DND-41 (cell line): ENCODE measurements around the gene SCYGR6.

ENCODE experiments used
- ATAC-seq: fragments of 200-7000 bp; cut with Tn5 transposase; 3 replicates; pipeline ENCODE4 v1.9.1; 2021; ENCODE audit warnings: low read depth; ENCODE audit not compliant: insufficient read depth
- DNase-seq: peaks from one replicate; pipeline ENCODE4 v3.0.0-alpha.2; 2020
- H2AFZ ChIP-seq: 2 replicates; pipeline ENCODE4 v1.6.0; 2012; ENCODE audit warnings: low read depth, low read length
- H3K27ac ChIP-seq: 2 replicates; pipeline ENCODE4 v1.5.1; 2012; ENCODE audit warnings: low read length, inconsistent platforms
- H3K27me3 ChIP-seq: fragments of 200-600 bp; sonication (generic); 2 replicates; pipeline ENCODE4 v1.6.0; 2012; ENCODE audit warnings: low read length, mild to moderate bottlenecking, inconsistent platforms; ENCODE audit not compliant: insufficient read depth, poor library complexity
- H3K36me3 ChIP-seq: 2 replicates; pipeline ENCODE4 v1.5.1; 2012; ENCODE audit warnings: low read length, inconsistent platforms; ENCODE audit not compliant: insufficient read depth
- H3K4me1 ChIP-seq: 2 replicates; pipeline ENCODE4 v1.5.1; 2012; ENCODE audit warnings: mild to moderate bottlenecking, low read length; ENCODE audit not compliant: insufficient read depth
- H3K4me2 ChIP-seq: 2 replicates; pipeline ENCODE4 v1.6.0; 2012; ENCODE audit warnings: mild to moderate bottlenecking, moderate library complexity, low read length, inconsistent platforms; ENCODE audit not compliant: insufficient read depth
- H3K4me3 ChIP-seq, 2 experiments: fragments of 200-600 bp in 1 of 2; shearing (Covaris generic) in 1 of 2; 2 replicates each; pipeline ENCODE4 v1.5.1; 2012 to 2016; ENCODE audit warnings: inconsistent platforms in 2 of 2, low read length in 2 of 2, mild to moderate bottlenecking in 2 of 2, low read depth in 1 of 2, moderate library complexity in 1 of 2
- H3K79me2 ChIP-seq: 2 replicates; pipeline ENCODE4 v1.6.0; 2012; ENCODE audit warnings: low read length, inconsistent platforms; ENCODE audit not compliant: insufficient read depth
- H3K9ac ChIP-seq: 2 replicates; pipeline ENCODE4 v1.6.0; 2012; ENCODE audit warnings: low read depth, mild to moderate bottlenecking, inconsistent platforms, low read length, moderate library complexity
- H3K9me3 ChIP-seq: 2 replicates; pipeline ENCODE4 v1.5.1; 2012; ENCODE audit warnings: low read length, moderate library complexity, mild to moderate bottlenecking, inconsistent platforms; ENCODE audit not compliant: insufficient read depth, severe bottlenecking
- H4K20me1 ChIP-seq: 2 replicates; pipeline ENCODE4 v1.6.0; 2012; ENCODE audit warnings: low read length; ENCODE audit not compliant: insufficient read depth
- EZH2 ChIP-seq: IDR thresholded peaks from 3 replicates; pipeline ENCODE4 v1.6.1; 2012; ENCODE audit warnings: borderline replicate concordance, low read depth, mild to moderate bottlenecking, moderate library complexity, low read length, inconsistent platforms; ENCODE audit not compliant: severe bottlenecking
- TF ChIP-seq, protein P1 (sequence below): IDR thresholded peaks from 2 replicates; pipeline ENCODE4 v1.5.1; 2012; ENCODE audit warnings: borderline replicate concordance, low read length, moderate library complexity, mild to moderate bottlenecking; ENCODE audit not compliant: poor library complexity, severe bottlenecking; ENCODE audit errors: extremely low read depth

SCYGR6 gene

DNA sequence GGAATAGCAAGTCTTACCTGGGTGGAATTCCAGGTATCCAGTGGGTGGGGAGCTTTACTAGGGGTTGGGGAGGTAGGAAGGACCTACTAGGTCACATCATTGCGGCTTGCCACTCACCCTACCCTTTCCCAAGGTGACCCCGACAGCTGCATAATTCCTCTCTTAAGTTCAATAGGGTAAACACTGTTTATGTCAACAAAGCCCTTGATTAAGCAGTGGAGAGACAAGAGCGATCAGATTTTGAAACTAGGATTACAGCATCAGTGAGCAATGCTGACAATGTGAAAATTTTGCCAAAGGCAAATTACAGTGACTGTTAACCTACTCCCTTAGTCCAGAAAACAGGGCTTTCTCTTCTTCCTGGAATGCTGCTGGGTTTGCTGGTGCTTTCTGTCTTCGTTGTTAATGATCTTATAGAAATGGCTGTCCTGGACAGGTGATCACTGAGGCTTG, 21.3 kb downstream of the SCYGR6 start:
- DNase-seq: no peak
- no peak overlapping the region for H3K27ac ChIP-seq

DNA sequence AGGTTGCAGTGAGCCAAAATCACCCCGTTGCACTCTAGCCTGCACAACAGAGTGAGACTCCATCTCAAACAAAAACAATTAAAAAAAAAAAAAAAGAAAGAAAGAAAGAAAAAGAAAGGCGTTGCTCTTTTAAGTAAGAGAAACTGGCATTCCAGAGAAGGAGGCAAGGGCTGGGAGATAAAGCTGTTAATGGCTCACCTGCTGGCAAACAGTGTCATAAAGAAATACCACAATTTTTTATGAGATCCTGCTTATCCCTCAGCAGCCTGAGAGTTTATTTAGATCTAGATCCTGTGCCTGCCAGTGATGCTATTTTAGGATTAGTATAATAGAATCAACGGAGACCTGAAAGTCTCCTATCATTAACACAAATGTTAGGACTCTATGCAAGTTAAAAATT, 23.0 kb downstream of the SCYGR6 start:
- Histone ChIP-seq H2AFZ (no peak overlapping the region), H3K27me3 (no peaks in the 10 kb centered on the region), H3K4me2 (no peak overlapping the region), H3K36me3 (no peaks in the 10 kb centered on the region), H3K27ac (no peak overlapping the region), H4K20me1 (no peaks in the 10 kb centered on the region), H3K4me1 (no peaks in the 10 kb centered on the region), H3K9me3 (no peaks in the 10 kb centered on the region), H3K79me2 (no peaks in the 10 kb centered on the region), H3K9ac (no peak overlapping the region), H3K4me3 (no peak overlapping the region)
- DNase-seq (no peak), ATAC-seq (no peak)
- TF ChIP-seq EZH2: no peak
- TF ChIP-seq, protein P1, sequence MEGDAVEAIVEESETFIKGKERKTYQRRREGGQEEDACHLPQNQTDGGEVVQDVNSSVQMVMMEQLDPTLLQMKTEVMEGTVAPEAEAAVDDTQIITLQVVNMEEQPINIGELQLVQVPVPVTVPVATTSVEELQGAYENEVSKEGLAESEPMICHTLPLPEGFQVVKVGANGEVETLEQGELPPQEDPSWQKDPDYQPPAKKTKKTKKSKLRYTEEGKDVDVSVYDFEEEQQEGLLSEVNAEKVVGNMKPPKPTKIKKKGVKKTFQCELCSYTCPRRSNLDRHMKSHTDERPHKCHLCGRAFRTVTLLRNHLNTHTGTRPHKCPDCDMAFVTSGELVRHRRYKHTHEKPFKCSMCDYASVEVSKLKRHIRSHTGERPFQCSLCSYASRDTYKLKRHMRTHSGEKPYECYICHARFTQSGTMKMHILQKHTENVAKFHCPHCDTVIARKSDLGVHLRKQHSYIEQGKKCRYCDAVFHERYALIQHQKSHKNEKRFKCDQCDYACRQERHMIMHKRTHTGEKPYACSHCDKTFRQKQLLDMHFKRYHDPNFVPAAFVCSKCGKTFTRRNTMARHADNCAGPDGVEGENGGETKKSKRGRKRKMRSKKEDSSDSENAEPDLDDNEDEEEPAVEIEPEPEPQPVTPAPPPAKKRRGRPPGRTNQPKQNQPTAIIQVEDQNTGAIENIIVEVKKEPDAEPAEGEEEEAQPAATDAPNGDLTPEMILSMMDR: no peak

More for the DNA sequence above, 21.3 kb downstream of the SCYGR6 start:
- no peaks in the 10 kb centered on the region for H3K4me1 ChIP-seq
- no peaks in the 10 kb centered on the region for H3K79me2 ChIP-seq
- H3K9ac ChIP-seq: no peak overlapping the region
- H4K20me1 ChIP-seq: no peaks in the 10 kb centered on the region
- H3K4me2 ChIP-seq: no peak overlapping the region
- H3K36me3 ChIP-seq: no peaks in the 10 kb centered on the region
- TF ChIP-seq EZH2: no peak
- TF ChIP-seq, protein P1: no peak
- no peaks in the 10 kb centered on the region for H3K27me3 ChIP-seq
- H3K9me3 ChIP-seq: no peaks in the 10 kb centered on the region
- ATAC-seq: no peak
- no peak overlapping the region for H2AFZ ChIP-seq
- no peak overlapping the region for H3K4me3 ChIP-seq

DNA sequence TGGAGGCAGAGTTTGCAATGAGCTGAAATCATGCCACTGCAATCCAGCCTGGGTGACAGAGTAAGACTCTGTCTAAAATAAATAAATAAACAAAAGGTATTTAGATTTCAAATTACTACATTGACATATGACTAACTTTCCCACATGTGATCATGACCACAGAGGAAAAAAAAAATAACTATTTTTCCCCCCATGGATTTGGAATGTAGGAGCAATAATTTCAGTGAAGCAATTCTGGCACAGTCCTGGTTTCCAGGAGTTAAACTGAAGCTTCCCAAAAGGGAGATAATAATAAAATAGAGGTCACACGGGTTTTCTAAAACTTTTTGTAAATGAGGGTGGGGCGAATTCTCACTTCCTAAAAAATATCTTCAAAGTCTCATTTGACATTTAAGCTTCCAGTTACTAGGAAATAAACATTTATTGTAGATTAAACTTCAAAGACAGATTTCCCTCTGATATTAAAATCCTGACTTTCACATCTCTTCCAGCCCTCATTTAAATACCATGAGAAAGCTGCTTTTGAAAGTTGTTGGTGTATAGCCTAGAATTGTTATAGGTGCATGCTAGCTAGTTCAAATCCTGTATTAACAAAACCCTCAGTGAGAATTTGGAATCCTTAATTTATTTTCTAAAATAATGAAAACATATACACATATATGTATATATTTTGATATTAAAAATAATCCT, 27.4 kb downstream of the SCYGR6 start:
- H3K4me1 ChIP-seq: no peaks in the 10 kb centered on the region
- no peak overlapping the region for H3K27ac ChIP-seq
- no peak overlapping the region for H3K9ac ChIP-seq
- no peaks in the 10 kb centered on the region for H4K20me1 ChIP-seq
- no peaks in the 10 kb centered on the region for H3K9me3 ChIP-seq
- H3K4me3 ChIP-seq: no peak overlapping the region
- no peak overlapping the region for H2AFZ ChIP-seq
- no peaks in the 10 kb centered on the region for H3K27me3 ChIP-seq
- no peak for TF ChIP-seq EZH2
- TF ChIP-seq, protein P1: no peak
- H3K36me3 ChIP-seq: no peaks in the 10 kb centered on the region
- H3K4me2 ChIP-seq: no peak overlapping the region
- DNase-seq: no peak
- no peak for ATAC-seq
- no peaks in the 10 kb centered on the region for H3K79me2 ChIP-seq

DNA sequence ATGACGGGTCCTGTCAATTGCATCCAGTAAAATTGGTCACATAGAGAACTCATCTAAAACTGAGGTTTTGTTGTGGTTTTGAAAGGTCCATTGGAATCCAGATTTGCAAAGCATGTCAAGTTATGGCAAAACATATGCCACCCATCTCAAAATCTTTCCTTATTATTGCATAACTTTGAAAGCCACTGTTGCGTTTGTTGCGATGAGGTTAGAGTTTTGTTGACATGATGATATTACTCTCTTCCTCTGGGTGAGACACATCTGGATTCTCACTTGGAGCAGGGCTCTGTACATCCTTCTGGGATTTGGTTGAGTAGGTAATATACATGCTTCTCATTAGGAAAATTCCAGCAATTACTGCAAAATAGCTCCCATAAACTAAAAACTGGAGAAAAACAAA, 37.4 kb downstream of the SCYGR6 start:
- Histone ChIP-seq H3K27ac (no peak overlapping the region), H3K4me3 (no peak overlapping the region), H3K4me1 (no peaks in the 10 kb centered on the region), H3K27me3 (no peaks in the 10 kb centered on the region), H3K4me2 (no peak overlapping the region), H3K79me2 (no peaks in the 10 kb centered on the region), H3K9ac (no peak overlapping the region), H3K36me3 (no peaks in the 10 kb centered on the region), H2AFZ (no peak overlapping the region), H4K20me1 (no peaks in the 10 kb centered on the region), H3K9me3 (no peaks in the 10 kb centered on the region)
- TF ChIP-seq EZH2: no peak
- TF ChIP-seq, protein P1: no peak
- DNase-seq: no peak
- no peak for ATAC-seq
